HAP-1 (cell line): ENCODE results near the gene SERPINA6.
A peak's percentile ranks its signal among the peaks of the same experiment; 100 is the strongest.

ENCODE experiments used
- DNase-seq, 2 experiments: peaks; one replicate each; pipeline ENCODE4 v3.0.0-alpha.2; 2016 to 2020; ENCODE audit warnings: low spot score in 2 of 2
- H3K27me3 ChIP-seq: fragments of 250-450 bp; sonication (Bioruptor Pico); 2 replicates; pipeline ENCODE4 v1.5.1; 2020; ENCODE audit warnings: low read depth, mild to moderate bottlenecking, moderate library complexity
- H3K36me3 ChIP-seq: fragments of 250-450 bp; sonication (Bioruptor Pico); replicated peaks from 2 replicates; pipeline ENCODE4 v1.5.1; 2020; ENCODE audit warnings: mild to moderate bottlenecking
- H3K4me1 ChIP-seq: fragments of 250-450 bp; sonication (Bioruptor Pico); 2 replicates; pipeline ENCODE4 v1.5.1; 2020; ENCODE audit warnings: mild to moderate bottlenecking
- H3K4me3 ChIP-seq: fragments of 250-450 bp; sonication (Bioruptor Pico); 2 replicates; pipeline ENCODE4 v1.5.1; 2020; ENCODE audit warnings: mild to moderate bottlenecking, moderate library complexity
- H3K9me3 ChIP-seq: fragments of 250-450 bp; sonication (Bioruptor Pico); 2 replicates; pipeline ENCODE4 v1.5.1; 2020; ENCODE audit warnings: mild to moderate bottlenecking, moderate library complexity
- in situ Hi-C: fragments of 300-500 bp; cut with MboI; formaldehyde crosslinking; loops from 3 replicates; pipeline ENCODE4 v1.14.3; 2020; ENCODE audit warnings: low sequenced_read_pairs, inconsistent platforms, mixed read lengths

The SERPINA6 gene

GRCh38 chr14:94328196-94328595 is 5.1 kb upstream of the SERPINA6 start:
- in situ Hi-C loops = no loop called here
- no peaks in the 10 kb centered on the region for H3K4me1 ChIP-seq

GRCh38 chr14:94321421-94322271 is 1.5 kb downstream of the SERPINA6 start:
- Histone ChIP-seq H3K36me3 (no peaks in the 10 kb centered on the region), H3K9me3 (no peaks in the 10 kb centered on the region), H3K4me3 (no peak overlapping the region), H3K4me1 (peaks cover 10% of the 10 kb centered on the region), H3K27me3 (no peaks in the 10 kb centered on the region)
- in situ Hi-C loops = no loop called here
- DNase-seq = no peak

More at GRCh38 chr14:94328196-94328595, 5.1 kb upstream of the SERPINA6 start:
- no peaks in the 10 kb centered on the region for H3K27me3 ChIP-seq
- DNase-seq = no peak
- no peak overlapping the region for H3K4me3 ChIP-seq
- H3K36me3 ChIP-seq = no peaks in the 10 kb centered on the region
- no peaks in the 10 kb centered on the region for H3K9me3 ChIP-seq

- in situ Hi-C loops = no loop called here
- H3K9me3 ChIP-seq = no peaks in the 10 kb centered on the region
- no peak for DNase-seq
- H3K27me3 ChIP-seq = no peaks in the 10 kb centered on the region
- peaks cover 13% of the 10 kb centered on the region for H3K4me1 ChIP-seq
- H3K36me3 ChIP-seq = no peaks in the 10 kb centered on the region
- no peak overlapping the region for H3K4me3 ChIP-seq
Observed at GRCh38 chr14:94320243-94320642, 2.9 kb downstream of the SERPINA6 start.

- Histone ChIP-seq H3K9me3 (no peaks in the 10 kb centered on the region), H3K36me3 (no peaks in the 10 kb centered on the region), H3K4me1 (peaks cover 13% of the 10 kb centered on the region), H3K27me3 (no peaks in the 10 kb centered on the region), H3K4me3 (no peak overlapping the region)
- in situ Hi-C loops = no loop called here
- DNase-seq = peak; percentile 15 to 51
Observed at GRCh38 chr14:94317259-94317658, 5.9 kb downstream of the SERPINA6 start.

- Histone ChIP-seq H3K36me3 (no peaks in the 10 kb centered on the region), H3K4me3 (no peak overlapping the region), H3K27me3 (no peaks in the 10 kb centered on the region), H3K9me3 (no peaks in the 10 kb centered on the region), H3K4me1 (peaks cover 13% of the 10 kb centered on the region)
- no peak for DNase-seq
- in situ Hi-C loops = no loop called here
Observed at GRCh38 chr14:94316692-94317091, 6.4 kb downstream of the SERPINA6 start.

- no peaks in the 10 kb centered on the region for H3K9me3 ChIP-seq
- H3K36me3 ChIP-seq = no peaks in the 10 kb centered on the region
- in situ Hi-C loops = no loop called here
- H3K4me3 ChIP-seq = no peak overlapping the region
- H3K27me3 ChIP-seq = no peaks in the 10 kb centered on the region
- DNase-seq = no peak
- peaks cover 13% of the 10 kb centered on the region for H3K4me1 ChIP-seq
Observed at GRCh38 chr14:94314890-94315289, 8.2 kb downstream of the SERPINA6 start.

- no peaks in the 10 kb centered on the region for H3K27me3 ChIP-seq
- no peak for DNase-seq
- no peaks in the 10 kb centered on the region for H3K9me3 ChIP-seq
- H3K4me1 ChIP-seq = peaks cover 13% of the 10 kb centered on the region
- no peaks in the 10 kb centered on the region for H3K36me3 ChIP-seq
- H3K4me3 ChIP-seq = no peak overlapping the region
- in situ Hi-C loops = no loop called here
Observed at GRCh38 chr14:94313991-94314655, 9.0 kb downstream of the SERPINA6 start.

- H3K9me3 ChIP-seq = 0 out of 2 replicates have a peak, but pooled peaks cover under 1% of the 10 kb centered on the region
- no peaks in the 10 kb centered on the region for H3K27me3 ChIP-seq
- no peak for DNase-seq
- no peak overlapping the region for H3K4me3 ChIP-seq
- H3K4me1 ChIP-seq = peaks cover 12% of the 10 kb centered on the region
- in situ Hi-C loops = no loop called here
- H3K36me3 ChIP-seq = no peaks in the 10 kb centered on the region
Observed at GRCh38 chr14:94312481-94313246, 10.5 kb downstream of the SERPINA6 start.

- in situ Hi-C loops = no loop called here
- Histone ChIP-seq H3K4me1 (no peaks in the 10 kb centered on the region), H3K36me3 (no peaks in the 10 kb centered on the region), H3K9me3 (0 out of 2 replicates have a peak, but pooled peaks cover 6% of the 10 kb centered on the region), H3K4me3 (no peak overlapping the region), H3K27me3 (no peaks in the 10 kb centered on the region)
- no peak for DNase-seq
Observed at GRCh38 chr14:94310248-94310647, 12.9 kb downstream of the SERPINA6 start.

GRCh38 chr14:94309721-94310120 is 13.4 kb downstream of the SERPINA6 start:
- in situ Hi-C loops = no loop called here
- Histone ChIP-seq H3K4me1 (no peaks in the 10 kb centered on the region), H3K36me3 (no peaks in the 10 kb centered on the region), H3K4me3 (no peak overlapping the region), H3K27me3 (no peaks in the 10 kb centered on the region), H3K9me3 (0 out of 2 replicates have a peak, but pooled peaks cover 6% of the 10 kb centered on the region)
- DNase-seq = no peak

- no peaks in the 10 kb centered on the region for H3K36me3 ChIP-seq
- DNase-seq = no peak
- H3K27me3 ChIP-seq = no peaks in the 10 kb centered on the region
- H3K4me1 ChIP-seq = no peaks in the 10 kb centered on the region
- 0 out of 2 replicates have a peak, but pooled peaks cover 6% of the 10 kb centered on the region for H3K9me3 ChIP-seq
- in situ Hi-C loops = no loop called here
- H3K4me3 ChIP-seq = no peak overlapping the region
Observed at GRCh38 chr14:94307410-94307992, 15.6 kb downstream of the SERPINA6 start.

GRCh38 chr14:94306047-94306978 is 16.8 kb downstream of the SERPINA6 start:
- in situ Hi-C loops = no loop called here
- 0 out of 2 replicates have a peak, but pooled peaks cover 6% of the 10 kb centered on the region for H3K9me3 ChIP-seq
- DNase-seq = no peak
- H3K4me1 ChIP-seq = no peaks in the 10 kb centered on the region
- H3K27me3 ChIP-seq = no peaks in the 10 kb centered on the region
- H3K36me3 ChIP-seq = no peaks in the 10 kb centered on the region
- H3K4me3 ChIP-seq = no peak overlapping the region
